ENCODE results near the gene EHF.

DNA sequence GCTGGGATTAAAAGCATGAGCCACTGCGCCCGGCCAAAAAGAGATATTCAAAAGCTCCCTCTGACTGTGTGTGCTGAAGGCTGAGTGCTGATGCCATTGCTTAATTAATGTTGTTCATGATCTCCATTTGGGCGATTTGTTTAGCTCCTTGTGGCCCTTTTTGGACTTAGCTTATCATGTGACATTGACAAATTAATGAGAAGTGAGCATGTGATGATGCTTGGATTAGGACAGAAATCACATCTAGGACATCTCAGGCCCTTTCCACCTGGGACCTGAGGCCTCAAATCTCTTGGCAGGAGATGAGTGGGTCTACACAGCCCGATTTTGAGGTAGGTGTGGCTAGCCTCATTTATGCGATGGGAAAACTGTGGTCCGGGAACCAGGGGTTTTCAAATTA is 10.4 kb downstream of the EHF start:
- TF ChIP-seq, protein P1, sequence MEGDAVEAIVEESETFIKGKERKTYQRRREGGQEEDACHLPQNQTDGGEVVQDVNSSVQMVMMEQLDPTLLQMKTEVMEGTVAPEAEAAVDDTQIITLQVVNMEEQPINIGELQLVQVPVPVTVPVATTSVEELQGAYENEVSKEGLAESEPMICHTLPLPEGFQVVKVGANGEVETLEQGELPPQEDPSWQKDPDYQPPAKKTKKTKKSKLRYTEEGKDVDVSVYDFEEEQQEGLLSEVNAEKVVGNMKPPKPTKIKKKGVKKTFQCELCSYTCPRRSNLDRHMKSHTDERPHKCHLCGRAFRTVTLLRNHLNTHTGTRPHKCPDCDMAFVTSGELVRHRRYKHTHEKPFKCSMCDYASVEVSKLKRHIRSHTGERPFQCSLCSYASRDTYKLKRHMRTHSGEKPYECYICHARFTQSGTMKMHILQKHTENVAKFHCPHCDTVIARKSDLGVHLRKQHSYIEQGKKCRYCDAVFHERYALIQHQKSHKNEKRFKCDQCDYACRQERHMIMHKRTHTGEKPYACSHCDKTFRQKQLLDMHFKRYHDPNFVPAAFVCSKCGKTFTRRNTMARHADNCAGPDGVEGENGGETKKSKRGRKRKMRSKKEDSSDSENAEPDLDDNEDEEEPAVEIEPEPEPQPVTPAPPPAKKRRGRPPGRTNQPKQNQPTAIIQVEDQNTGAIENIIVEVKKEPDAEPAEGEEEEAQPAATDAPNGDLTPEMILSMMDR (IDR thresholded peaks at IDR 0.05; ENCODE audit: low read depth, low read length, poor library complexity, severe bottlenecking) = no peak
- no peak for TF ChIP-seq EZH2phosphoT487 (IDR thresholded peaks at IDR 0.05; ENCODE audit: borderline replicate concordance, low read length)

All from DOHH2 (cell line).